GM23338 (cell line): ENCODE data around the gene UCP3. TPM values are rescaled to one million over a fixed set of nuclear protein-coding genes. Genes with fewer than 3 reads are reported as not detected.

Source experiments
- ATAC-seq: fragments of 200-7000 bp; cut with Tn5 transposase; 3 replicates; pipeline ENCODE4 v1.9.1; 2020
- DNase-seq: peaks from one replicate; pipeline ENCODE4 v3.0.0-alpha.2; 2015; ENCODE audit warnings: low spot score
- H2AFZ ChIP-seq: fragments of 200-600 bp; sonication (generic); 2 replicates; pipeline ENCODE4 v1.8.0; 2016; ENCODE audit warnings: antibody characterized with exemption, mild to moderate bottlenecking, moderate library complexity
- H3F3A ChIP-seq: fragments of 200-600 bp; sonication (generic); replicated peaks from 2 replicates; pipeline ENCODE4 v1.8.0; 2017; ENCODE audit warnings: antibody characterized with exemption, mixed run types, low read depth
- H3K27ac ChIP-seq: fragments of 200-600 bp; sonication (generic); 2 replicates; pipeline ENCODE4 v1.6.1; 2016; ENCODE audit warnings: low read depth
- H3K27me3 ChIP-seq: fragments of 200-600 bp; sonication (generic); 2 replicates; pipeline ENCODE4 v1.8.0; 2016; ENCODE audit warnings: mild to moderate bottlenecking, mixed run types, moderate library complexity; ENCODE audit not compliant: insufficient read depth
- H3K36me3 ChIP-seq: fragments of 200-600 bp; sonication (generic); 2 replicates; pipeline ENCODE4 v1.8.0; 2016; ENCODE audit warnings: mild to moderate bottlenecking; ENCODE audit not compliant: insufficient read depth
- H3K4me1 ChIP-seq: fragments of 200-600 bp; sonication (generic); 2 replicates; pipeline ENCODE4 v1.8.0; 2016; ENCODE audit warnings: mild to moderate bottlenecking, moderate library complexity; ENCODE audit not compliant: insufficient read depth
- H3K4me2 ChIP-seq: fragments of 200-600 bp; sonication (generic); 2 replicates; pipeline ENCODE4 v1.7.1; 2017; ENCODE audit warnings: mixed run types
- H3K4me3 ChIP-seq: fragments of 200-600 bp; sonication (generic); 2 replicates; pipeline ENCODE4 v1.6.1; 2016; ENCODE audit warnings: mixed run types
- H3K79me2 ChIP-seq: fragments of 200-600 bp; sonication (generic); replicated peaks from 2 replicates; pipeline ENCODE4 v1.8.0; 2017; ENCODE audit warnings: mild to moderate bottlenecking; ENCODE audit not compliant: insufficient read depth
- H3K9me2 ChIP-seq: fragments of 200-600 bp; sonication (generic); 2 replicates; pipeline ENCODE4 v1.8.0; 2017; ENCODE audit not compliant: insufficient read depth
- H4K20me1 ChIP-seq: fragments of 200-600 bp; sonication (generic); replicated peaks from 2 replicates; pipeline ENCODE4 v1.8.0; 2017; ENCODE audit warnings: mild to moderate bottlenecking; ENCODE audit not compliant: insufficient read depth
- H3K27ac Mint-ChIP-seq: 2 replicates; pipeline ENCODE4 v1.8.0; 2020; ENCODE audit warnings: inconsistent platforms, mild to moderate bottlenecking, moderate library complexity, mixed read lengths
- H3K27me3 Mint-ChIP-seq: 3 replicates; pipeline ENCODE4 v1.8.0; 2022; ENCODE audit warnings: low read depth, mild to moderate bottlenecking, moderate library complexity, mixed read lengths, inconsistent platforms; ENCODE audit not compliant: insufficient read depth, poor library complexity
- H3K36me3 Mint-ChIP-seq: 3 replicates; pipeline ENCODE4 v1.8.0; 2021; ENCODE audit warnings: low read depth, mild to moderate bottlenecking, inconsistent platforms, moderate library complexity, mixed read lengths
- H3K4me1 Mint-ChIP-seq: 3 replicates; pipeline ENCODE4 v1.8.0; 2020; ENCODE audit warnings: mild to moderate bottlenecking, inconsistent platforms, mixed read lengths
- H3K4me3 Mint-ChIP-seq: 3 replicates; pipeline ENCODE4 v1.8.0; 2021; ENCODE audit warnings: moderate library complexity, mild to moderate bottlenecking, inconsistent platforms, mixed read lengths
- H3K9me3 Mint-ChIP-seq: 3 replicates; pipeline ENCODE4 v1.8.0; 2020; ENCODE audit warnings: moderate library complexity, mild to moderate bottlenecking, inconsistent platforms, mixed read lengths
- CREB1 ChIP-seq: fragments of 250-450 bp; sonication (Bioruptor Pico); IDR thresholded peaks from 2 replicates; pipeline ENCODE4 v1.5.0; 2020; ENCODE audit warnings: low read depth, mild to moderate bottlenecking, moderate library complexity
- EZH2phosphoT487 ChIP-seq: fragments of 200-600 bp; sonication (generic); IDR thresholded peaks from one replicate; pipeline ENCODE4 v1.8.1; 2018; ENCODE audit warnings: antibody characterized with exemption; ENCODE audit not compliant: unreplicated experiment
- NANOG ChIP-seq: IDR thresholded peaks from 2 replicates; pipeline ENCODE4 v1.6.1; 2016; ENCODE audit warnings: antibody characterized with exemption, borderline replicate concordance
- POLR2AphosphoS5 ChIP-seq: IDR thresholded peaks from 2 replicates; pipeline ENCODE4 v1.6.1; 2016; ENCODE audit warnings: antibody characterized with exemption, low read depth
- STAT1 ChIP-seq: IDR thresholded peaks from one replicate; pipeline ENCODE4 v1.6.1; 2016; ENCODE audit warnings: antibody characterized with exemption; ENCODE audit not compliant: unreplicated experiment
- ZNF331 ChIP-seq: fragments of 250-450 bp; sonication (Bioruptor Pico); IDR thresholded peaks from 2 replicates; pipeline ENCODE4 v1.5.0; 2020; ENCODE audit warnings: low read depth, mild to moderate bottlenecking, moderate library complexity
- polyA plus RNA-seq: library from polyadenylated mRNA; unstranded; fragments of >200 nt; fragmentation: Nextera tagmentation; extraction: Ambion mirVana; gene quantifications from 2 replicates; pipeline ENCODE4 v1.2.1, GENCODE V29; 2016
- total RNA-seq: library from RNA; depleted of rRNA; stranded (reverse); fragments of >200 nt; shearing (Covaris generic); gene quantifications from 2 replicates; pipeline ENCODE4 v1.2.3, GENCODE V29; 2014
- TF ChIP-seq, protein P1 (sequence below): IDR thresholded peaks from 2 replicates; pipeline ENCODE4 v1.6.1; 2016; ENCODE audit warnings: antibody characterized with exemption
- TF ChIP-seq, protein P2 (sequence below): fragments of 250-450 bp; sonication (Bioruptor Pico); IDR thresholded peaks from 2 replicates; pipeline ENCODE4 v1.5.0; 2020; ENCODE audit warnings: mild to moderate bottlenecking, moderate library complexity
- TF ChIP-seq, protein P3 (sequence below), 2 experiments: fragments of 200-600 bp in 1 of 2; sonication (generic) in 1 of 2; conservative IDR thresholded peaks; 2 replicates each; pipeline versions ENCODE4 v1.5.1 to v1.6.1; 2016 to 2017; ENCODE audit warnings: antibody characterized with exemption in 2 of 2, low read depth in 2 of 2, mild to moderate bottlenecking in 2 of 2, moderate library complexity in 1 of 2
- TF ChIP-seq, protein P4 (sequence below): IDR thresholded peaks from one replicate; pipeline ENCODE4 v1.6.1; 2018; ENCODE audit warnings: antibody characterized with exemption; ENCODE audit not compliant: unreplicated experiment

The UCP3 gene
- total and polyA plus RNA-seq, 2 experiments from 2014 or later = 0.21 to 0.40 TPM

DNA sequence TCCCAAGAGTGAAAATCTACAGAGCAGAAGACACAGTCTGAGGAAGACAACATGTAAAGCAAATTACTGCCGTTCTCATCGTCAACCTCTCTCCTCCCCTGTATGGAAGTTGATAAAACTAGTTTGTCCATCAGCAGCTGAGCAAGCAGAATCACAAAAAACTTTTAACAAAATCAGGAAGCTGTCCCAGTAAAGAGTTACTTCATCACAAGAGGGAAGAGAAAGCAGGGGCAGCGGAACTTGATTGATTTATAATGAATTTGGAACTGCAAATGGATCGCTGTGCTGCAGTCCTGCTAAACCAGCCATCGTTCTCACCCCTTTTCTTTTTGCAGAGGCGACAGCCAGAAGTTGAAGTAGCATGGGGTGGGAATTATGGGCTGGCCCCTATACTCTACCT, 13.7 kb upstream of the UCP3 start:
- Mint-ChIP-seq H3K27ac (no peak overlapping the region), H3K4me1 (peaks cover 7% of the 10 kb centered on the region), H3K36me3 (peaks cover 3% of the 10 kb centered on the region; the same call in 2 of the 3 replicates), H3K4me3 (no peak overlapping the region), H3K9me3 (no peaks in the 10 kb centered on the region), H3K27me3 (peaks cover 2% of the 10 kb centered on the region)
- H3K36me3 ChIP-seq = no peaks in the 10 kb centered on the region
- no peak overlapping the region for H2AFZ ChIP-seq
- H3K4me1 ChIP-seq = no peaks in the 10 kb centered on the region
- no peaks in the 10 kb centered on the region for H3K27me3 ChIP-seq
- H3K4me2 ChIP-seq = no peak overlapping the region
- no peaks in the 10 kb centered on the region for H3K79me2 ChIP-seq
- H4K20me1 ChIP-seq = no peaks in the 10 kb centered on the region
- H3K9me2 ChIP-seq = 0 out of 2 replicates have a peak, but pooled peaks cover 3% of the 10 kb centered on the region
- H3K27ac ChIP-seq = no peak overlapping the region
- H3K4me3 ChIP-seq = no peak overlapping the region
- no peak for DNase-seq
- ATAC-seq = no peak
- no peaks in the 10 kb centered on the region for H3F3A ChIP-seq
- TF ChIP-seq, protein P1, sequence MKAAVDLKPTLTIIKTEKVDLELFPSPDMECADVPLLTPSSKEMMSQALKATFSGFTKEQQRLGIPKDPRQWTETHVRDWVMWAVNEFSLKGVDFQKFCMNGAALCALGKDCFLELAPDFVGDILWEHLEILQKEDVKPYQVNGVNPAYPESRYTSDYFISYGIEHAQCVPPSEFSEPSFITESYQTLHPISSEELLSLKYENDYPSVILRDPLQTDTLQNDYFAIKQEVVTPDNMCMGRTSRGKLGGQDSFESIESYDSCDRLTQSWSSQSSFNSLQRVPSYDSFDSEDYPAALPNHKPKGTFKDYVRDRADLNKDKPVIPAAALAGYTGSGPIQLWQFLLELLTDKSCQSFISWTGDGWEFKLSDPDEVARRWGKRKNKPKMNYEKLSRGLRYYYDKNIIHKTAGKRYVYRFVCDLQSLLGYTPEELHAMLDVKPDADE = no peak

DNA sequence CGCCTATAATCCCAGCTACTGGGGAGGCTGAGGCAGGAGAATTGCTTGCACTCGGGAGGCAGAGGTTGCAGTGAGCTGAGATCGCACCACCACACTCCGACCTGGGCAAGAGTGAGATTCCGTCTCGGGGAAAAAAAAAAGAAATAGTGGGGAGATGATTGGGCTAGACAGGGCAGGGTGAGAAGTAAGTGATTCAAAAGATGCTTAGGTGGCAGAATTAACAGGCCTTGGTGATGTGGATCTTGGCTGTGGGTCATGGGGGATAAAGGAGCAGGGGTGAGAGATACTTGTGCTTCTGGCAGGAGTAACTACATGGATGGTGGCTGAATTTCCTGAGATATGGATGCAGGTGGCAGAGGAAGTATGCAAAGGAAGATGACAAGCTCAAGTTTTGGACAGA, 13.1 kb upstream of the UCP3 start:
- Mint-ChIP-seq H3K36me3 (peaks cover 6% of the 10 kb centered on the region), H3K4me1 (peaks cover 7% of the 10 kb centered on the region)
- TF ChIP-seq STAT1 (no peak), ZNF331 (CRISPR knock-in tag) (no peak), CREB1 (CRISPR knock-in tag) (no peak), NANOG (no peak), POLR2AphosphoS5 (no peak), EZH2phosphoT487 (no peak)
- TF ChIP-seq, protein P2, sequence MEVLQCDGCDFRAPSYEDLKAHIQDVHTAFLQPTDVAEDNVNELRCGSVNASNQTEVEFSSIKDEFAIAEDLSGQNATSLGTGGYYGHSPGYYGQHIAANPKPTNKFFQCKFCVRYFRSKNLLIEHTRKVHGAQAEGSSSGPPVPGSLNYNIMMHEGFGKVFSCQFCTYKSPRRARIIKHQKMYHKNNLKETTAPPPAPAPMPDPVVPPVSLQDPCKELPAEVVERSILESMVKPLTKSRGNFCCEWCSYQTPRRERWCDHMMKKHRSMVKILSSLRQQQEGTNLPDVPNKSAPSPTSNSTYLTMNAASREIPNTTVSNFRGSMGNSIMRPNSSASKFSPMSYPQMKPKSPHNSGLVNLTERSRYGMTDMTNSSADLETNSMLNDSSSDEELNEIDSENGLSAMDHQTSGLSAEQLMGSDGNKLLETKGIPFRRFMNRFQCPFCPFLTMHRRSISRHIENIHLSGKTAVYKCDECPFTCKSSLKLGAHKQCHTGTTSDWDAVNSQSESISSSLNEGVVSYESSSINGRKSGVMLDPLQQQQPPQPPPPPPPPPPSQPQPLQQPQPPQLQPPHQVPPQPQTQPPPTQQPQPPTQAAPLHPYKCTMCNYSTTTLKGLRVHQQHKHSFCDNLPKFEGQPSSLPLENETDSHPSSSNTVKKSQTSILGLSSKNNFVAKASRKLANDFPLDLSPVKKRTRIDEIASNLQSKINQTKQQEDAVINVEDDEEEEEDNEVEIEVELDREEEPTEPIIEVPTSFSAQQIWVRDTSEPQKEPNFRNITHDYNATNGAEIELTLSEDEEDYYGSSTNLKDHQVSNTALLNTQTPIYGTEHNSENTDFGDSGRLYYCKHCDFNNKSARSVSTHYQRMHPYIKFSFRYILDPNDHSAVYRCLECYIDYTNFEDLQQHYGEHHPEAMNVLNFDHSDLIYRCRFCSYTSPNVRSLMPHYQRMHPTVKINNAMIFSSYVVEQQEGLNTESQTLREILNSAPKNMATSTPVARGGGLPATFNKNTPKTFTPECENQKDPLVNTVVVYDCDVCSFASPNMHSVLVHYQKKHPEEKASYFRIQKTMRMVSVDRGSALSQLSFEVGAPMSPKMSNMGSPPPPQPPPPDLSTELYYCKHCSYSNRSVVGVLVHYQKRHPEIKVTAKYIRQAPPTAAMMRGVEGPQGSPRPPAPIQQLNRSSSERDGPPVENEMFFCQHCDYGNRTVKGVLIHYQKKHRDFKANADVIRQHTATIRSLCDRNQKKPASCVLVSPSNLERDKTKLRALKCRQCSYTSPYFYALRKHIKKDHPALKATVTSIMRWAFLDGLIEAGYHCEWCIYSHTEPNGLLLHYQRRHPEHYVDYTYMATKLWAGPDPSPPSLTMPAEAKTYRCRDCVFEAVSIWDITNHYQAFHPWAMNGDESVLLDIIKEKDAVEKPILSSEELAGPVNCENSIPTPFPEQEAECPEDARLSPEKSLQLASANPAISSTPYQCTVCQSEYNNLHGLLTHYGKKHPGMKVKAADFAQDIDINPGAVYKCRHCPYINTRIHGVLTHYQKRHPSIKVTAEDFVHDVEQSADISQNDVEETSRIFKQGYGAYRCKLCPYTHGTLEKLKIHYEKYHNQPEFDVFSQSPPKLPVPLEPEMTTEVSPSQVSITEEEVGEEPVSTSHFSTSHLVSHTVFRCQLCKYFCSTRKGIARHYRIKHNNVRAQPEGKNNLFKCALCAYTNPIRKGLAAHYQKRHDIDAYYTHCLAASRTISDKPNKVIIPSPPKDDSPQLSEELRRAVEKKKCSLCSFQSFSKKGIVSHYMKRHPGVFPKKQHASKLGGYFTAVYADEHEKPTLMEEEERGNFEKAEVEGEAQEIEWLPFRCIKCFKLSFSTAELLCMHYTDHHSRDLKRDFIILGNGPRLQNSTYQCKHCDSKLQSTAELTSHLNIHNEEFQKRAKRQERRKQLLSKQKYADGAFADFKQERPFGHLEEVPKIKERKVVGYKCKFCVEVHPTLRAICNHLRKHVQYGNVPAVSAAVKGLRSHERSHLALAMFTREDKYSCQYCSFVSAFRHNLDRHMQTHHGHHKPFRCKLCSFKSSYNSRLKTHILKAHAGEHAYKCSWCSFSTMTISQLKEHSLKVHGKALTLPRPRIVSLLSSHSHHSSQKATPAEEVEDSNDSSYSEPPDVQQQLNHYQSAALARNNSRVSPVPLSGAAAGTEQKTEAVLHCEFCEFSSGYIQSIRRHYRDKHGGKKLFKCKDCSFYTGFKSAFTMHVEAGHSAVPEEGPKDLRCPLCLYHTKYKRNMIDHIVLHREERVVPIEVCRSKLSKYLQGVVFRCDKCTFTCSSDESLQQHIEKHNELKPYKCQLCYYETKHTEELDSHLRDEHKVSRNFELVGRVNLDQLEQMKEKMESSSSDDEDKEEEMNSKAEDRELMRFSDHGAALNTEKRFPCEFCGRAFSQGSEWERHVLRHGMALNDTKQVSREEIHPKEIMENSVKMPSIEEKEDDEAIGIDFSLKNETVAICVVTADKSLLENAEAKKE (CRISPR knock-in tag) = no peak
- TF ChIP-seq, protein P3, sequence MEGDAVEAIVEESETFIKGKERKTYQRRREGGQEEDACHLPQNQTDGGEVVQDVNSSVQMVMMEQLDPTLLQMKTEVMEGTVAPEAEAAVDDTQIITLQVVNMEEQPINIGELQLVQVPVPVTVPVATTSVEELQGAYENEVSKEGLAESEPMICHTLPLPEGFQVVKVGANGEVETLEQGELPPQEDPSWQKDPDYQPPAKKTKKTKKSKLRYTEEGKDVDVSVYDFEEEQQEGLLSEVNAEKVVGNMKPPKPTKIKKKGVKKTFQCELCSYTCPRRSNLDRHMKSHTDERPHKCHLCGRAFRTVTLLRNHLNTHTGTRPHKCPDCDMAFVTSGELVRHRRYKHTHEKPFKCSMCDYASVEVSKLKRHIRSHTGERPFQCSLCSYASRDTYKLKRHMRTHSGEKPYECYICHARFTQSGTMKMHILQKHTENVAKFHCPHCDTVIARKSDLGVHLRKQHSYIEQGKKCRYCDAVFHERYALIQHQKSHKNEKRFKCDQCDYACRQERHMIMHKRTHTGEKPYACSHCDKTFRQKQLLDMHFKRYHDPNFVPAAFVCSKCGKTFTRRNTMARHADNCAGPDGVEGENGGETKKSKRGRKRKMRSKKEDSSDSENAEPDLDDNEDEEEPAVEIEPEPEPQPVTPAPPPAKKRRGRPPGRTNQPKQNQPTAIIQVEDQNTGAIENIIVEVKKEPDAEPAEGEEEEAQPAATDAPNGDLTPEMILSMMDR (conservative IDR thresholded peaks at IDR 0.05; ENCODE audit: low read depth in 2 of 2) = no peak
- TF ChIP-seq, protein P4, sequence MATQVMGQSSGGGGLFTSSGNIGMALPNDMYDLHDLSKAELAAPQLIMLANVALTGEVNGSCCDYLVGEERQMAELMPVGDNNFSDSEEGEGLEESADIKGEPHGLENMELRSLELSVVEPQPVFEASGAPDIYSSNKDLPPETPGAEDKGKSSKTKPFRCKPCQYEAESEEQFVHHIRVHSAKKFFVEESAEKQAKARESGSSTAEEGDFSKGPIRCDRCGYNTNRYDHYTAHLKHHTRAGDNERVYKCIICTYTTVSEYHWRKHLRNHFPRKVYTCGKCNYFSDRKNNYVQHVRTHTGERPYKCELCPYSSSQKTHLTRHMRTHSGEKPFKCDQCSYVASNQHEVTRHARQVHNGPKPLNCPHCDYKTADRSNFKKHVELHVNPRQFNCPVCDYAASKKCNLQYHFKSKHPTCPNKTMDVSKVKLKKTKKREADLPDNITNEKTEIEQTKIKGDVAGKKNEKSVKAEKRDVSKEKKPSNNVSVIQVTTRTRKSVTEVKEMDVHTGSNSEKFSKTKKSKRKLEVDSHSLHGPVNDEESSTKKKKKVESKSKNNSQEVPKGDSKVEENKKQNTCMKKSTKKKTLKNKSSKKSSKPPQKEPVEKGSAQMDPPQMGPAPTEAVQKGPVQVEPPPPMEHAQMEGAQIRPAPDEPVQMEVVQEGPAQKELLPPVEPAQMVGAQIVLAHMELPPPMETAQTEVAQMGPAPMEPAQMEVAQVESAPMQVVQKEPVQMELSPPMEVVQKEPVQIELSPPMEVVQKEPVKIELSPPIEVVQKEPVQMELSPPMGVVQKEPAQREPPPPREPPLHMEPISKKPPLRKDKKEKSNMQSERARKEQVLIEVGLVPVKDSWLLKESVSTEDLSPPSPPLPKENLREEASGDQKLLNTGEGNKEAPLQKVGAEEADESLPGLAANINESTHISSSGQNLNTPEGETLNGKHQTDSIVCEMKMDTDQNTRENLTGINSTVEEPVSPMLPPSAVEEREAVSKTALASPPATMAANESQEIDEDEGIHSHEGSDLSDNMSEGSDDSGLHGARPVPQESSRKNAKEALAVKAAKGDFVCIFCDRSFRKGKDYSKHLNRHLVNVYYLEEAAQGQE = no peak

More for the DNA sequence above, 13.1 kb upstream of the UCP3 start:
- Histone ChIP-seq H3K27ac (no peak overlapping the region), H3K4me2 (no peak overlapping the region), H3K27me3 (no peaks in the 10 kb centered on the region), H3K79me2 (no peaks in the 10 kb centered on the region), H3F3A (no peaks in the 10 kb centered on the region), H3K9me2 (no peaks in the 10 kb centered on the region), H3K4me1 (no peaks in the 10 kb centered on the region), H3K36me3 (no peaks in the 10 kb centered on the region), H2AFZ (no peak overlapping the region), H4K20me1 (no peaks in the 10 kb centered on the region), H3K4me3 (no peak overlapping the region)
- Mint-ChIP-seq H3K4me3 (no peak overlapping the region), H3K9me3 (no peaks in the 10 kb centered on the region), H3K27me3 (peaks cover 2% of the 10 kb centered on the region), H3K27ac (no peak overlapping the region)
- DNase-seq (no peak), ATAC-seq (no peak)
